Prostate gland (tissue), 2 donors: ENCODE results near the gene SSBP3.

ENCODE experiments used
- CTCF ChIP-seq, 4 experiments: fragments of 200-600 bp in 2 of 4; fragments of 450-650 bp in 2 of 4; sonication (generic) in 2 of 4; IDR thresholded peaks; 1 replicate in 3 of 4; 2 replicates in 1 of 4; pipeline ENCODE4 v1.5.1; 2016 to 2019; ENCODE audit warnings: antibody characterized with exemption in 4 of 4, mild to moderate bottlenecking in 2 of 4, moderate library complexity in 2 of 4
- POLR2A ChIP-seq: fragments of 450-650 bp; IDR thresholded peaks from one replicate; pipeline ENCODE4 v1.6.1; 2016; ENCODE audit warnings: antibody characterized with exemption, mild to moderate bottlenecking

GRCh38 chr1:54379555-54380289 lies 26.5 kb downstream of the SSBP3 start:
- TF ChIP-seq CTCF (IDR thresholded peaks at IDR 0.05) = no peak
- no peak for TF ChIP-seq POLR2A
